GM19452 (cell line): ENCODE results near the gene KCNMA1.

Experiments used
- ATAC-seq: cut with Tn5 transposase; IDR thresholded peaks from one replicate; pipeline ENCODE4 v1.9.1; 2021; ENCODE audit not compliant: unreplicated experiment

The KCNMA1 gene

GRCh38 chr10:77231884-77232610, 405.6 kb downstream of the KCNMA1 start:
- no peak for ATAC-seq

- no peak for ATAC-seq
Observed at GRCh38 chr10:77231375-77231774, 406.2 kb downstream of the KCNMA1 start.

- no peak for ATAC-seq
Observed at GRCh38 chr10:77230194-77230593, 407.4 kb downstream of the KCNMA1 start.

GRCh38 chr10:77229704-77230103, 407.9 kb downstream of the KCNMA1 start:
- ATAC-seq = no peak

- no peak for ATAC-seq
Observed at GRCh38 chr10:77228559-77228958, 409.0 kb downstream of the KCNMA1 start.

GRCh38 chr10:77226853-77227565, 410.6 kb downstream of the KCNMA1 start:
- no peak for ATAC-seq

- no peak for ATAC-seq
Observed at GRCh38 chr10:77226452-77226851, 411.2 kb downstream of the KCNMA1 start.

GRCh38 chr10:77226020-77226419, 411.6 kb downstream of the KCNMA1 start:
- no peak for ATAC-seq

GRCh38 chr10:77223526-77224460, 413.8 kb downstream of the KCNMA1 start:
- ATAC-seq = no peak

GRCh38 chr10:77220150-77220549, 417.5 kb downstream of the KCNMA1 start:
- ATAC-seq = no peak

- ATAC-seq = no peak
Observed at GRCh38 chr10:77219046-77219445, 418.6 kb downstream of the KCNMA1 start.

GRCh38 chr10:77214799-77215198, 422.8 kb downstream of the KCNMA1 start:
- no peak for ATAC-seq

GRCh38 chr10:77212632-77213031, 425.0 kb downstream of the KCNMA1 start:
- ATAC-seq = no peak

- ATAC-seq = no peak
Observed at GRCh38 chr10:77210645-77211044, 427.0 kb downstream of the KCNMA1 start.

- ATAC-seq = no peak
Observed at GRCh38 chr10:77208684-77209256, 428.8 kb downstream of the KCNMA1 start.

GRCh38 chr10:77207828-77208185, 429.8 kb downstream of the KCNMA1 start:
- ATAC-seq = no peak

GRCh38 chr10:77207182-77207827, 430.3 kb downstream of the KCNMA1 start:
- ATAC-seq = no peak

- ATAC-seq = no peak
Observed at GRCh38 chr10:77205135-77205534, 432.5 kb downstream of the KCNMA1 start.

GRCh38 chr10:77204171-77204570, 433.4 kb downstream of the KCNMA1 start:
- ATAC-seq = no peak

- no peak for ATAC-seq
Observed at GRCh38 chr10:77202857-77203256, 434.8 kb downstream of the KCNMA1 start.
